HTERT RPE-1 (cell line): ENCODE results near the gene SNAPC4.

Experiments used
- in situ Hi-C: fragments of 300-500 bp; cut with MboI; formaldehyde crosslinking; loops from 4 replicates; pipeline ENCODE4 v1.14.3; 2020; ENCODE audit warnings: low sequenced_read_pairs

Gene SNAPC4

GRCh38 chr9:136393531-136393930 is 6.4 kb downstream of the SNAPC4 start:
- in situ Hi-C loops: no loop called here

- in situ Hi-C loops: no loop called here
Observed at GRCh38 chr9:136392538-136393449, 7.2 kb downstream of the SNAPC4 start.

- in situ Hi-C loops: no loop called here
Observed at GRCh38 chr9:136391737-136392537, 8.0 kb downstream of the SNAPC4 start.

- in situ Hi-C loops: no loop called here
Observed at GRCh38 chr9:136389396-136389795, 10.6 kb downstream of the SNAPC4 start.

- in situ Hi-C loops: no loop called here
Observed at GRCh38 chr9:136387217-136387616, 12.8 kb downstream of the SNAPC4 start.

GRCh38 chr9:136386018-136386417 is 14.0 kb downstream of the SNAPC4 start:
- in situ Hi-C loops: no loop called here

GRCh38 chr9:136385015-136385414 is 15.0 kb downstream of the SNAPC4 start:
- in situ Hi-C loops: no loop called here

GRCh38 chr9:136383436-136383835 is 16.5 kb downstream of the SNAPC4 start:
- in situ Hi-C loops: no loop called here

- in situ Hi-C loops: no loop called here
Observed at GRCh38 chr9:136381966-136382513, 17.9 kb downstream of the SNAPC4 start.

GRCh38 chr9:136381311-136381710 is 18.7 kb downstream of the SNAPC4 start:
- in situ Hi-C loops: no loop called here

- in situ Hi-C loops: no loop called here
Observed at GRCh38 chr9:136380381-136380780, 19.6 kb downstream of the SNAPC4 start.

- in situ Hi-C loops: no loop called here
Observed at GRCh38 chr9:136379891-136380290, 20.1 kb downstream of the SNAPC4 start.

- in situ Hi-C loops: no loop called here
Observed at GRCh38 chr9:136379401-136379800, 20.6 kb downstream of the SNAPC4 start.

GRCh38 chr9:136379003-136379287 is 21.0 kb downstream of the SNAPC4 start:
- in situ Hi-C loops: no loop called here

GRCh38 chr9:136378170-136379002 is 21.6 kb downstream of the SNAPC4 start:
- in situ Hi-C loops: no loop called here

- in situ Hi-C loops: no loop called here
Observed at GRCh38 chr9:136377341-136378169, 22.4 kb downstream of the SNAPC4 start.

- in situ Hi-C loops: no loop called here
Observed at GRCh38 chr9:136376457-136376856, 23.5 kb downstream of the SNAPC4 start.

GRCh38 chr9:136375096-136375495 is 24.9 kb downstream of the SNAPC4 start:
- in situ Hi-C loops: no loop called here

GRCh38 chr9:136374183-136374575 is 25.8 kb downstream of the SNAPC4 start:
- in situ Hi-C loops: no loop called here
